Measurements from ENCODE around the gene SMIM41.

SMIM41 gene

DNA sequence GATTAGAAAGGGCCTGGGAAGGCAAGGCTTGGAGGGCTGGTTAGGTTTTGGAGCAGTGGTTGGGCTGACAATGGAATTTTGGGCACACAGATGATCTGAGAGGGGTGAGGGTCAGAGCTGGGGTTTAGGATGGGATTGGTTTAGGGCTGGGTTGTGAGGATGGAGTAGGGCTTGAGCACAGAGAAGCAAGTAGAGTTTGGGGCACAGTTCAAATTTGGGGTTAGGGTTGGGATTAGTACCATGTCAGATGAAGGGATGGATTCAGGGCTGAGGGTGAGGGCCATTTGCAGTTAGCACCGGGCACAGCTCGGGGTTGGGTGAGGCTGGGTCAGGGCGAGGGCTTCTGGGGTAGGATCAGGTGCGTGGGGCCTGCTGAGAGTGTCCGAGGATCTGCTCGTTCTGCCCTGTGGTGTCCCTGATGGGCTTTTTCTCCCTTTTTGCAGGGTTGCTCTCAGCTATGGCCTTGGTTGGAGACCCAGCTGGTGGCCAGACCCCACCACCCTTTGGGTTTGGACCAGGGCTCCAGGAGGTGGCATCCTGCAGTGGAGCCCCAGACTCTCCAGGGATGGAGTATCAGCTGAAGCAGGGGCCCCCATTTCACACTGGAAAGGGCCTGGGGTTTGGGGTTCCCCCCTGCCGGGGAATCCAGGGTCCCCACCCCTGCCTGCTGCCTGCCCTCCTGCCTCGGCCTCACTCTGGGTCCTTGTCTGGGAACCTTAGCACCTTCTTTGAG is 66.8 kb downstream of the SMIM41 start:
- TF ChIP-seq YY1 (IDR thresholded peaks at IDR 0.05; ENCODE audit: insufficient read depth, insufficient read length) (no peak), SUZ12 (IDR thresholded peaks at IDR 0.05; ENCODE audit: extremely low read depth, insufficient read depth, insufficient read length) (no peak), ZNF274 (IDR thresholded peaks at IDR 0.05; ENCODE audit: low read depth, low read length) (no peak)
- Histone ChIP-seq H3K27me3 (ENCODE audit: insufficient read depth, insufficient read length) (no peaks in the 10 kb centered on the region), H3K36me3 (ENCODE audit: insufficient read depth, insufficient read length, low read length) (no peaks in the 10 kb centered on the region), H3K9ac (ENCODE audit: insufficient read length, low read depth) (peak overlapping the region; percentile 72), H3K4me1 (ENCODE audit: insufficient read depth, insufficient read length) (peaks cover 48% of the 10 kb centered on the region), H3K4me3 (ENCODE audit: insufficient read length, low read depth) (no peak overlapping the region), H3K9me3 (ENCODE audit: insufficient read depth, low read length) (no peaks in the 10 kb centered on the region)
- no peak for DNase-seq (ENCODE audit: low read depth, low spot score)

DNA sequence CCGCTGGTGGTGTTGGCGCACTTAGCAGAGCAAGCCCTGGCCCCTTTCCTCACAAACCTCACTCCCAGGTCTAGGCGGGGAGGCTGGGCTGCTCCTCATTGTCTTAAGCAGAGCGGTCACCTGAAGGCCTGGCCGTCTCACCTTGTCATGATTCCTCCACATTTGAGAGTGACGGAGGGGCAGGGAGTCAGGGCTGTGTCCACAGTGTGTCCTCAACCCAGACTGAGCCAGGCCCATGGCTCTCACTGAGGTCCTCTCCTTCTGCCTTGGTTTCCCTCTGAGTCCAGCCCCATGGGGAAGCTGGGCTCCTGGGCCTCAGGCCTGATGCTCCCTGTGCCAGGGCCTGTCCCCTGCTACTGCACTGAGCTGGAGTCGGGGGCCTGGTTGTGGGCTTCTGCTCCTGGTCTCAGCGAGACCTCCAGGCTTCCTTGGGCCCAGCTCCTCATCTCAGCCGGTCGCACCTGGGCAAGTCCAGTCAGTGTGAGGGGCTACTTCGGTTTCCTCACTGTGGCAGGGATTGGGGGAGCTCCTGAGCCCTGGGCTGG is 67.4 kb downstream of the SMIM41 start:
- no peaks in the 10 kb centered on the region for H3K27me3 ChIP-seq (ENCODE audit: insufficient read depth, insufficient read length)
- DNase-seq (ENCODE audit: low read depth, low spot score): no peak
- no peaks in the 10 kb centered on the region for H3K36me3 ChIP-seq (ENCODE audit: insufficient read depth, insufficient read length, low read length)
- no peak for TF ChIP-seq SUZ12 (IDR thresholded peaks at IDR 0.05; ENCODE audit: extremely low read depth, insufficient read depth, insufficient read length)
- TF ChIP-seq ZNF274 (IDR thresholded peaks at IDR 0.05; ENCODE audit: low read depth, low read length): no peak
- TF ChIP-seq YY1 (IDR thresholded peaks at IDR 0.05; ENCODE audit: insufficient read depth, insufficient read length): no peak
- H3K9me3 ChIP-seq (ENCODE audit: insufficient read depth, low read length): no peaks in the 10 kb centered on the region
- H3K9ac ChIP-seq (ENCODE audit: insufficient read length, low read depth): peak overlapping the region; percentile 43
- H3K4me3 ChIP-seq (ENCODE audit: insufficient read length, low read depth): no peak overlapping the region
- peaks cover 49% of the 10 kb centered on the region for H3K4me1 ChIP-seq (ENCODE audit: insufficient read depth, insufficient read length)

DNA sequence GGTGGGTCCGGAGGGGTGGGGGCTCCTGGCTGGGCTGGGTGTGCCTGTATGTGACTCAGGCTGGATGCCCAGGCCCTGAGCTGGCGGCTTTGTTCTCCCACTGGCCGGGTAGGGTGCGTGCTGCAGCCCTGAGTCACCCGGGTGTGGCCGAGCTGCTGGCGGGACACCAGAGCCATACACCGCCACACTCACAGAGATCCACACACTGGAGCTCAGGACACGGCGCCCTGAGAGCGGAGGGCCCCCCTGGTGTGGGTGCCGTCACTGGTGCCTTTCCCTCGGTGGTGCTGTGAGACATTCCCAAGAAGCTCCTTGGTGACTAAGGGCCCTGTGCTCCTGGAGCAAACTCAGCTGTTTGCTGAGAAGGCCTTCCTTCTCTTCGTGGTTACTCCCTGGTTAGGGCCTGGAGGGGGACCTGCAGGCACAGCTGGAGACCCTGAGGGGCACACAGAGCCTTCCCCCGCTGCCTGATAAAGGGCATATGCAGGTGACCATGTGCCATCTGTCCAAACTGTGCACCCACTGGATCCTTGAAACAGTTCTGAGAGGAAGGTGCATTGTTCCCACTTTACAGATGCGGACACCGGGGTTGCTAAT is 68.0 kb downstream of the SMIM41 start:
- Histone ChIP-seq H3K9ac (ENCODE audit: insufficient read length, low read depth) (peak overlapping the region; percentile 68), H3K4me3 (ENCODE audit: insufficient read length, low read depth) (no peak overlapping the region), H3K36me3 (ENCODE audit: insufficient read depth, insufficient read length, low read length) (no peaks in the 10 kb centered on the region), H3K27me3 (ENCODE audit: insufficient read depth, insufficient read length) (no peaks in the 10 kb centered on the region), H3K4me1 (ENCODE audit: insufficient read depth, insufficient read length) (peaks cover 49% of the 10 kb centered on the region), H3K9me3 (ENCODE audit: insufficient read depth, low read length) (no peaks in the 10 kb centered on the region)
- TF ChIP-seq ZNF274 (IDR thresholded peaks at IDR 0.05; ENCODE audit: low read depth, low read length) (no peak), SUZ12 (IDR thresholded peaks at IDR 0.05; ENCODE audit: extremely low read depth, insufficient read depth, insufficient read length) (no peak), YY1 (IDR thresholded peaks at IDR 0.05; ENCODE audit: insufficient read depth, insufficient read length) (no peak)
- no peak for DNase-seq (ENCODE audit: low read depth, low spot score)

DNA sequence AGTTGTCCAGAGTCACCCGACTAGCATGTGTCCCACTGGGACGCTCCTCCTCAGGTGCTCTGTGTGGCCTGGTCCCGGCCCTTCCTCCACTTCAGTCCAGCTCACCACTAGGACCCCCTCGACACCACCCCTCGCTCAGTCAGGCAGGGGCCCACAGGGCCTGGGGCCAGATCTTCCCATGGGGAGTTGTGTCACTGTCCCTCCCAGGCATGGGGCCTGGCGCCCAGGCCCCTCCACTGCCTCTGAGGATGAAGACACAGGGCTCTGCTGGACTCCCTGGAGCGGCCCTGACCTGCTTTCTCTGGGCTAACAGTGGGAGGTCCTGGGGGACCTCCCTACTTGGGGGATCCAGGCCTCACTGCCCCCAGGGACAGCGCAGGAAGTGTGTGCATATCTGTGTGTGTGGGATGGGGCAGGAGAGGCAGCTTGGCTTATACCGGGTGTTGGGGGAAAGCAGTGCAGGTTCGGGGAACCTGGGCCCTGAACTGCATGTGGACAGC is 68.5 kb downstream of the SMIM41 start:
- H3K27me3 ChIP-seq (ENCODE audit: insufficient read depth, insufficient read length): no peaks in the 10 kb centered on the region
- no peaks in the 10 kb centered on the region for H3K36me3 ChIP-seq (ENCODE audit: insufficient read depth, insufficient read length, low read length)
- no peak for DNase-seq (ENCODE audit: low read depth, low spot score)
- TF ChIP-seq ZNF274 (IDR thresholded peaks at IDR 0.05; ENCODE audit: low read depth, low read length): no peak
- no peak for TF ChIP-seq SUZ12 (IDR thresholded peaks at IDR 0.05; ENCODE audit: extremely low read depth, insufficient read depth, insufficient read length)
- TF ChIP-seq YY1 (IDR thresholded peaks at IDR 0.05; ENCODE audit: insufficient read depth, insufficient read length): no peak
- H3K9me3 ChIP-seq (ENCODE audit: insufficient read depth, low read length): no peaks in the 10 kb centered on the region
- no peak overlapping the region for H3K4me3 ChIP-seq (ENCODE audit: insufficient read length, low read depth)
- peaks cover 50% of the 10 kb centered on the region for H3K4me1 ChIP-seq (ENCODE audit: insufficient read depth, insufficient read length)
- peak overlapping the region; percentile 68 for H3K9ac ChIP-seq (ENCODE audit: insufficient read length, low read depth)

DNA sequence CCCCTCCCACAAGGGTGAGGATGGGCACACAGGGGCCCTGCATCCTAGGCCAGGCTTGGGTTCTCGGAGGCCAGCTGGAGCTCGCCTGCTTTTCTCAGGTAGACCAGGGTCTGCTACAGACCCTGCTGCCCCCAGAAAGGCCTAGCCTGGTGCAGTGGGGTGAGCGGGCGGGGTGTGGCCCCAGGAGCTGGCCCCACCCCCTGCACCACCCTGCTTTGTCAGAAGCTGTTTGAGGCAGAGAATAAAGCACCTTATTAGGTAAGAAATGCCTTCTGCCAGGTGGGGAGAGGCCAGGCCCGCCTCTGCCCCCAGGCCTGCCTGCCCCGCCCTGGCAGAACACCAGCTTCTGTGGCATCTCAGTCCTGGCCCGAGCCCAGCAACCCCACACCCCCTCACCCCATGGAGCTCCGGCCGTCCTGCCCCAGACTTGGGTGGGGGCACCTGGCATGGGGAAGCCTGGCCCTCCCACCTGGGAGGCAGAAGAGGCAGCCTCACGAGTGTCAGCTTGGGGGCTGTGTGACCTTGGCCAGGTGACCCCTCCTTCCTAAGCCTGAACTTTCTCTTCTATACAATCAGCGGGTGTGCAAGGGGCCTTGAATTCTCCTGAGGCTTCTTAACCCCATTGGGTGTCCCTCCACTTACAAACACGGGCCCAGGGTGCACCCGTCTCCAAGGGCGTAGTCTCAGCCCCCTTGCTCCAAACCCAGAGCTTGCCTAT is 69.1 kb downstream of the SMIM41 start:
- no peak for TF ChIP-seq YY1 (IDR thresholded peaks at IDR 0.05; ENCODE audit: insufficient read depth, insufficient read length)
- TF ChIP-seq SUZ12 (IDR thresholded peaks at IDR 0.05; ENCODE audit: extremely low read depth, insufficient read depth, insufficient read length): no peak
- TF ChIP-seq ZNF274 (IDR thresholded peaks at IDR 0.05; ENCODE audit: low read depth, low read length): no peak
- no peaks in the 10 kb centered on the region for H3K27me3 ChIP-seq (ENCODE audit: insufficient read depth, insufficient read length)
- H3K36me3 ChIP-seq (ENCODE audit: insufficient read depth, insufficient read length, low read length): no peaks in the 10 kb centered on the region
- H3K9ac ChIP-seq (ENCODE audit: insufficient read length, low read depth): peak overlapping the region; percentile 68
- DNase-seq (ENCODE audit: low read depth, low spot score): no peak
- H3K4me3 ChIP-seq (ENCODE audit: insufficient read length, low read depth): no peak overlapping the region
- peaks cover 47% of the 10 kb centered on the region for H3K4me1 ChIP-seq (ENCODE audit: insufficient read depth, insufficient read length)
- no peaks in the 10 kb centered on the region for H3K9me3 ChIP-seq (ENCODE audit: insufficient read depth, low read length)

DNA sequence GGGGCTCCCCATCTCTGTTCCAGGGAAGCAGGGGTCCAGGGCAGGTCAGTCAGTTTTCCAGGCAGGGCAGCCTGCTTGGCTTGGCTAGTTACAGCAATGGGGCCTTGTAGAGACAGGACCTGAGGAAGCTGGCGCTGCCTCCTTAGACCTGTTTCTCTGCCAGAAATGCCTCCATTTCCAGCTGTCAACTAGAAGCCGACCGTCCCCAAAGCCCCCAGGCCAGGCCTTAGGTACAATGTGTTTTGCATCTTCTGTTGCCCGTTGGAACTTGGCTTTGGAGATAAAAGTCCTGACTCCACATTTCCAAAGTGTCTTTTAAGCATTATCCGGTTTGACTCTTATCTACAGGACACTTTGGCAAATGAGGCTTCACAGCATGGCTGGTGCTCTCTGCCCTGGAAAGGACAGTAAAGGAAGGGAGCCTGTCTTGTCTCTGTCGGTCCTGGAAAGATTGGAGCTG is 69.7 kb downstream of the SMIM41 start:
- TF ChIP-seq SUZ12 (IDR thresholded peaks at IDR 0.05; ENCODE audit: extremely low read depth, insufficient read depth, insufficient read length) (no peak), YY1 (IDR thresholded peaks at IDR 0.05; ENCODE audit: insufficient read depth, insufficient read length) (no peak), ZNF274 (IDR thresholded peaks at IDR 0.05; ENCODE audit: low read depth, low read length) (no peak)
- H3K27me3 ChIP-seq (ENCODE audit: insufficient read depth, insufficient read length): no peaks in the 10 kb centered on the region
- DNase-seq (ENCODE audit: low read depth, low spot score): no peak
- H3K4me1 ChIP-seq (ENCODE audit: insufficient read depth, insufficient read length): peaks cover 41% of the 10 kb centered on the region
- H3K9ac ChIP-seq (ENCODE audit: insufficient read length, low read depth): no peak overlapping the region
- H3K9me3 ChIP-seq (ENCODE audit: insufficient read depth, low read length): no peaks in the 10 kb centered on the region
- H3K36me3 ChIP-seq (ENCODE audit: insufficient read depth, insufficient read length, low read length): no peaks in the 10 kb centered on the region
- no peak overlapping the region for H3K4me3 ChIP-seq (ENCODE audit: insufficient read length, low read depth)
